Dedifferentiated amniotic fluid mesenchymal stem cell (primary cell): Measurements from ENCODE around the gene TRIM50.
"Not testable (repeated sequence)": the region's sequence is repeated elsewhere in the genome, so short reads cannot be mapped to it uniquely, and the experiment has no call there.

Experiments
- DNase-seq: peaks from one replicate; pipeline ENCODE4 v3.0.0-alpha.2; 2016; ENCODE audit errors: extremely low spot score

The TRIM50 gene

DNA sequence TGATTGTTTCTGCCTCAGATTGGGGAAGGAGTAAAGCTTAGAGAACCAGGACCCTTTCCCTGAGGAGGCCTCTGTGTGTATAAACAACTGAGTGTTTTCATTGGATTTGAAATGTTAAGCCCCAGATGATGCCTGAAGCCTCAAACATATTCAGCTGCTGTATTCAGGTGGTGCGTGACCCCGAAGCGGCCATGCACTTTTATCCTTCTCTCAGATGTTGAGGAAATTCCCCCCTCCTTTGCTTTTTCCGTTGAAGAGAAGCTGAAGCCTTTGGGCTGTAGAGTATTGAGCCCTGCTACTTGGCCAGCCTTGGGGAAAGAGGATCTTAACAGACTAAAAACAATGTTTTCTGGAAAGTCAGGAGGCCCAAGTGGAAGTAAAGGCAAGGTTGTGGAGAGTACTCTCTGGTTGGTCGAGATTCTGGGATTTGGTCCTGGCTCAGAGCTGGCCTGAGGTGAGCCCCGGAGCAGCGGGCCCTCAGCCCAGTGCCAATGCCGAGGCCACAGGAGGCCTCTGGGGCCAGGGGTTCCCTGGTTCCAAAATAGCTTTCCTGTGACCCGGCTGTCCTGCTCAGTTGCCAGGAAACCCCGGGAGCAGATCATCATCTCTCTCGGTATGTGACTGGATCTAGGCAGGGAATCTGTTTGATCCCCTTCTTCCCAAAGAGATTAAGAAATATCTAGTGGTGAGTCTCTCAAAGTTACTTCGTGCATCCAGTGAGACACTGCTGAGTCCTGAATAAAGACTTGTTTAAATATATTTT lies 22.6 kb upstream of the TRIM50 start:
- no peak for DNase-seq

- no peak for DNase-seq
Measured at GRCh38 chr7:73349763-73350162, 21.9 kb upstream of the TRIM50 start.

- DNase-seq, result no peak
Measured at GRCh38 chr7:73345951-73346350, 18.1 kb upstream of the TRIM50 start.

DNA sequence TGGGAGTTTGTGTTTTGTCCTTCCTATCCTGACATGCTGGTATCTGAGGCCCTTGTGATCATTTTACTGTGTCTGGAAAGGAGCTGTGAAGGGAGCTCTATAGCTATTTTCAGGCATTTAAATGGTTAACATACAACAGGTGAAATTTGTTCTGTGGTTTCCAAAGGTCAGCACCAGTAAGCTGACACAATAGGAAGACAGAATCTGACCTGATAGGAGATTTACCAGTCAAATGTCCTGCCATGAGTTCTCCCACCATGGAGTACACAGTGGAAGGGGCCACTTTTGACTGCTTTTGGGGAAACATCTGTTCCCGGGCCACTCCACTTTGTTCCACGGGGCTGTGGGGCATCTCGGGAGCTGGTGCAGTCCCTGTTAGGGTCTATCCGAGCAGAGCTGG lies 17.7 kb upstream of the TRIM50 start:
- no peak for DNase-seq

DNA sequence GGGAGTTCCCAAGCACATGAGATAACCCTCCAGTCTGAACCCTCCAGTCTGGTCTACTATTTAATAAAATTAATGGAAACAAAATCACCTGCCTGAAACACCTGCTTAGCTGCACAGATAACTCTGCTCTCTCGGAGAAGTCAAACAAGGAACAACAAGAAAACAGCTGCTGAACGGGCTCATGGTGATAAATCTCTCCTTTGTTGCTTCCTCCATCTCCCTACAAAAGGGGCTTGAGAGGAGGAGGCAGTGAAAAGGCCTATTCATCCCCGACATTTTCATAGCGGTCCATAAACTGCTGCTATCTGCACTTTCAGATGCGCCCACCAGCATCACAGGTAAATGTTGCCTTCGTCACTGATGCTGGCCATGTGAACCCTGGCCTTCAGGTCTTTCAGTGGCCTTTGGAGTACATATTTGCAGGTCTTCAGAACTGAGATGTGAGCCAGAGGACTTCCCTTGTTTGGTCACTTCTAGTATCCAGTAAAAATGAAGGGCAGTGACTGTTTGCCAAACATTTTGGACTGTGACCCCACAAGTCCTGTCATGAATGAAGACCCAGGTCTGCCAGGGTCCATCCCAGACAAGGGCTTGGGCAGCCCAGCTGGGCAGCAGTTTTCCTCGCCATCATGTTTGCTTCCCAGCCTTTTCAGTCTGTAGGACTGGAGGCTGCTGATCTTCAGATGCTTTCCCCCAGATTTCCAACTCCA lies 15.9 kb upstream of the TRIM50 start:
- DNase-seq, result no peak

DNA sequence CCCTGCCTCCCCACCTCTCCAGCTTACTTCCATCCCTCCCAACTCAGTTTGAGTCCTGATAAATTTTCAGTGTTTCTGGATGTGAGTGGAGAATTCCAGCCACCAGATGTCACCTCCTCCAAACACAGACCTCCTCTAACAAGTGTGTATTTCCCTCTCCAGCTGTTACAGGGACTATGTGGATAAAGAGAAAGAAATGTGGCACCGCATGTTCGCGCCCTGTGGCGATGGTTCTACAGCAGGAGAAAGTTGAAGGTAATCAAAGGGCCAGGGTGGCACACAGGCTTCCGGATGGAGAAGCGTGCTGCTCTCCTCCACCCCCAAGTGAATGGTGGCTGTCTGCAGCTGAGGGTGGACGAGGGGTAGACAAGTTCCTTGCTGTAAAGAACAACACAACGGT lies 14.8 kb upstream of the TRIM50 start:
- DNase-seq, result peak; percentile 59

GRCh38 chr7:73341877-73342276 lies 14.0 kb upstream of the TRIM50 start:
- DNase-seq, result no peak

- no peak for DNase-seq
Measured at GRCh38 chr7:73340514-73340913, 12.6 kb upstream of the TRIM50 start.

GRCh38 chr7:73338321-73338720 lies 10.4 kb upstream of the TRIM50 start:
- DNase-seq, result no peak

DNA sequence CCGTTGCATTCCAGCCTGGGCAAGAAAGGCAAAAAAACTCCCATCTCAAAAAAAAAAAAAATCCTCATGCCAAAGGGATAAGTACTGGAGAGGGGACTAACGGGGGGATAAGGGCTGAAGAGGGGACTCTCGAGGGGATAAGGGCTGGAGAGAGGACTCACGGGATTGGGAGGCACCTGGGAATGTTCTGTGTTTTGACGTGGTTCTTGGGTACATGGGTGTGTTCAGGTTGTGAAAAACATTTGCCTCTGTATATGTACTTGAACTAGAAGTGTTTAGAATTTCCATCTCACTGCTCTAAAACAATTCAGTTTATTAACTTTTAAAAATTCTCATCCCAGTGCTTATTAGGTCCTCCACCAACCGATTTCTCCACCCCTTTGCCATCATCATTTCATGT lies 4.6 kb upstream of the TRIM50 start:
- DNase-seq, result no peak

GRCh38 chr7:73330772-73331171 lies 2.9 kb upstream of the TRIM50 start:
- DNase-seq, result no peak

DNA sequence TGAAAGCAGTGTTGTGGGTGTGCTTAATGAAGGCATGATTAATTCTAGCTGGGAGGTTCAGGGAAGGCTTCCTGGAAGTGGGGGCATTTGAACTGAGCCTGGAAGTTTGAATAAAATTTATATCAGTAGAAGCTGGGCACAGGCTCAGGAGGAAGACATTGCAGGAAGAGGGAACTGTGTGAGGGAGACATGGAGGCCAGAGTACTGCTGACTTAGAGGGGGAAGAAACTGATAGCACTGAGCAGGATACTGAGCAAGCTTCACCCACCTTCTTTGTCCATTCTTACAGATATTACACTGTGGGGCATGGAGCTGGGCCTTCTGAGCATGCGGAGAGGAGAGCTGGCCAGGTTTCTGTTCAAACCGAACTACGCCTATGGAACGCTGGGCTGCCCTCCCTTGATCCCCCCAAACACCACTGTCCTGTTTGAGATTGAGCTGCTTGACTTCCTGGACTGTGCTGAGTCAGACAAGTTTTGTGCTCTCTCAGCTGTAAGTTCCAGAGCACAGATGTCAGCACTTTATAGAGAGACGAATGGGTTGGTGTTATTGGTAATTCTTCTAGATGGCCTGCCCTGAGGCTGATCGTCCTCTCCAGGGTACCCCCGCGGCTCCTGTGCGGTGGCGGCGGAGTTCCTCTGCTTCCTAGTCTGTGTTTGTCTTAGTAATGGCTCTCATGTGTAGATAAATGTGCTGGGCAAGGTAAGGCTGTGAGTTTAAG lies 2.1 kb upstream of the TRIM50 start:
- DNase-seq, result peak; percentile 26

DNA sequence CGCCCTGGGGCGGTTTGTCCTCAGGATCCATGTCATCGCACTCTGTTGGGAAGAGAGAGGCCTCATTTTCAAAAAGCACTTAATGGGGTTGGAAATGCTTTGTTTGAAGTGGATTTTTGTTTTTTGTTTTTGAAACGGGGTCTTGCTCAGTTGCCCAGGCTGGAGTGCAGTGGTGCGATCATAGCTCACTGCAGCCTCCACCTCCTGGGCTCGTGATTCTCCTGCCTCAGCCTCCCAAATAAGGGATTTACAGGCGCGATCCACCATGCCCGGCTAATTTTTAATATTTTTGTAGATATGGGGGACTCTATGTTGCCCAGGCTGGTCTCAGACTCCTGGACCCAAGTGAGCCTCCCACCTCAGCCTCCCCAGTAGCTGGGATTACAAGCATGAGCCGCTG lies 814 bp upstream of the TRIM50 start:
- no peak for DNase-seq

GRCh38 chr7:73327449-73327848 lies 433 bp downstream of the TRIM50 start:
- not testable (repeated sequence) for DNase-seq

DNA sequence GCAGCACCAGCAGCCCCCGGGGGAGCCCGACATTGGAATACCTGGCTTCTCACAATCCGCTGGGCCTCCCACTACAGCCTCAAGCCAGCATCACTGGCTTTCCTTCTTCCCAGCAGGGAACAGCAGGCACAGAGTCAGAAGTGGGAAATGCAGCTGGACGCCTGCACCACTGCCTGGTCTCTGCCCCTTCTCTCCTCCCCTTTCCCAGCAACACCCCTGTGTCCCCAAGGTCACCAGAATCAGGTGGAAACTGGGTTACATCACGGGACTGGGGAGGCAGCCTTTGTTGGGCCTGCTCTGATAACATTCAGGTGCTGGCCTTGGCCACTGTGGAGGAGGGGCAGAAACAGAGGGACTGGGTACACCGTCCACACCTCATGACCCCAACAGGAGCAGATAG lies 2.5 kb downstream of the TRIM50 start:
- not testable (repeated sequence) for DNase-seq

GRCh38 chr7:73324081-73324845 lies 3.6 kb downstream of the TRIM50 start:
- DNase-seq, result not testable (repeated sequence)

DNA sequence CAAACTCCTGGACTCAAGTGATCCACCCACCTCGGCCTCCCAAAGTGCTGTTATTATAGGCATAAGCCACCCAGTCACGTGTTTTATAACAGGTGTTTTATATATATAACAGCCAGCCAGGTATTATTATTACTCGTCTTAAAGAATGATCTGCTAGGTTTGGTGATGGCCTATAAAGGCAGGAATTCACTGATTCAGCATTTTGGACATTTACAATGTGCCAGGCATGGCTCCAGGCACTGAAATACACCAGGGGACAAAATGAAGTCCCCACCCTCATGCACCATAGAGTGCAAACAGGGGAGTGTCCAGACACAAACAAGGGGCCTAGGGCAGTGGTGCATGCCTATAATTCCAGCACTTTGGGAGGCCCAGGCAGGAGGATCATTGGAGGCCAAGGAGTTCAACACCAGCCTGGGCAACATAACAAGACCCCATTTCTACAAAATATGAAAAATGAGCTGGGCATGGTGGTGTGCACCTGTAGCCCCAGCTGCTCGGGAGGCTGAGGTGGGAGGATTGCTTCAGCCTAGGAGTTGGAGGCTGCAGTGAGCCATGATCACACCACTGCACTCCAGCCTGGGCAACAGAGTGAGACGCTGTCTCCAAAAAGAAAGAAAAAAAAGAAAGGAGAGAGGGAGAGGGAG lies 4.3 kb downstream of the TRIM50 start:
- DNase-seq, result not testable (repeated sequence)

GRCh38 chr7:73320009-73320408 lies 7.9 kb downstream of the TRIM50 start:
- not testable (repeated sequence) for DNase-seq

DNA sequence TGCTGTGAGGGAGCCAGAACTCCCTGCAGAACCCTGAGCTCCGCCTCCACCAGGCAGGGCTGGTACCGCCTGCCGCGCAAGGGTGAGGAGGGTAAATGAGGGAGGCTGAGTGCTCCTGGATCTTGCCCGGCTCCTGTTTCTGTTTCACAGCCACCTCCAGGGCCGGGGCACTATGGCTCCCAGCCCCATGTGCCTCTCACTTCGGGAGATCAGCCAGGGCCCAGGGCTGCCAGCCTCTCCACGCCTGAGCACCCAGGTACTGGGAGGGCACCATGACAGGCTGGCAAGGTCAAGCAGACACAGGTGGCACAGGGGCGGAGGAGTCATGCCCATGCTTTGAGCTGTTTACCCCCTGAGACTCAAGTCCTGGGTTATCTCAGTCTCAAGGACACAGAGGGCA lies 8.3 kb downstream of the TRIM50 start:
- DNase-seq, result not testable (repeated sequence)

GRCh38 chr7:73318656-73319204 lies 9.2 kb downstream of the TRIM50 start:
- not testable (repeated sequence) for DNase-seq

DNA sequence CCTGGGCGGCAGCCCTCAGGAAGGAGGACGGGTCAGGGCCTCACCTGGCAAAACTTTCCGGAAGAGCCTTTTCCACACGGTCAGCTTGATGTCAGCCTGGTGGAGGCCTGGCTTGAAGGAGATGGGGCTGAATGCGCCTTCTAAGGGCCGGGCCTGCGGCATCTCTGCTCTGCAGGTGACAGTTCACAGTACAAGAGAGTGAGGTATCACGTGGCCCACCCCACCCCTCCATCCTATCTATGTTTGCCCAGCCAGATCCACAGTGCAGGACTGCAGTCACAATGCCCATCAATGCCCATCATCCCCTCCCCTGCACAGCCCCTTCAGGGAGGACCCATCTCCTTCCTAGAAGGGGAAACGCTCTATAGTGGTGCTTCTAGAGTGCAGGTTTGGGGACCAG lies 11.4 kb downstream of the TRIM50 start:
- no peak for DNase-seq
